K562 (cell line): Measurements from ENCODE around the gene PCBP3. TPM values are rescaled to one million over a fixed set of nuclear protein-coding genes. Genes with fewer than 3 reads are reported as not detected.

Experiments
- ATAC-seq: fragments of 200-7000 bp; cut with Tn5 transposase; 3 replicates; pipeline ENCODE4 v1.9.1; 2020; ENCODE audit warnings: moderate library complexity
- BruUV-seq: library from RNA; stranded (reverse); fragments of 400-500 nt; replicated peaks from 2 replicates; lab custom pipeline; 2021; lab: Mats Ljungman, UMichigan
- CTCF ChIA-PET: fragments of 300-600 bp; formaldehyde crosslinking; extraction: SDS; loops from one replicate; lab custom pipeline; 2021; ENCODE audit warnings: low intra/inter-chr PET ratio; lab: Yijun Ruan, JAX
- POLR2A ChIA-PET: fragments of 300-600, 350-650 bp; sonication (Branson Sonifier 250); formaldehyde crosslinking; extraction: SDS; loops from one replicate; lab custom pipeline; 2021; ENCODE audit warnings: antibody characterized with exemption, inconsistent platforms; lab: Yijun Ruan, JAX
- DNase-seq, 4 experiments: peaks; one replicate each; pipeline versions ENCODE4 v3.0.0 to v3.0.0-alpha.2; 2011 to 2018; ENCODE audit warnings: low spot score in 3 of 4, mixed read lengths in 3 of 4; ENCODE audit errors: extremely low read depth in 1 of 4
- FAIRE-seq: peaks from 2 replicates; lab custom pipeline; 2011; peaks lifted over from hg19 to GRCh38; lab: Jason Lieb, UNC
- H2AFZ ChIP-seq: 2 replicates; pipeline ENCODE4 v1.6.0; 2011; ENCODE audit warnings: low read depth, low read length, control low read depth, inconsistent platforms
- H3K27ac ChIP-seq: fragments of 200-600 bp; 3 replicates; pipeline ENCODE4 v1.8.0; 2011; ENCODE audit warnings: low read depth, mild to moderate bottlenecking, control low read depth, inconsistent platforms, low read length, moderate library complexity, mixed read lengths; ENCODE audit errors: extremely low read depth
- H3K27me3 ChIP-seq, 2 experiments: fragments of 300-600 bp in 1 of 2; 2 replicates in 1 of 2; 3 replicates in 1 of 2; pipeline versions ENCODE4 v1.6.0 to v1.8.0; 2011; ENCODE audit warnings: inconsistent platforms in 2 of 2, low read length in 2 of 2, mild to moderate bottlenecking in 1 of 2, mixed read lengths in 1 of 2, moderate library complexity in 1 of 2; ENCODE audit not compliant: control insufficient read depth in 2 of 2, insufficient read depth in 2 of 2
- H3K36me3 ChIP-seq: fragments of 300-600 bp; 3 replicates; pipeline ENCODE4 v1.8.0; 2011; ENCODE audit warnings: mild to moderate bottlenecking, low read length, inconsistent platforms; ENCODE audit not compliant: control insufficient read depth, insufficient read depth
- H3K4me1 ChIP-seq, 2 experiments: fragments of 200-600 bp in 1 of 2; replicated peaks in 1 of 2; 2 replicates in 1 of 2; 3 replicates in 1 of 2; pipeline versions ENCODE4 v1.5.1 to v1.8.0; 2011; ENCODE audit warnings: inconsistent platforms in 2 of 2, low read length in 2 of 2, mild to moderate bottlenecking in 1 of 2, mixed read lengths in 1 of 2, moderate library complexity in 1 of 2; ENCODE audit not compliant: control insufficient read depth in 2 of 2, insufficient read depth in 2 of 2
- H3K4me2 ChIP-seq: 2 replicates; pipeline ENCODE4 v1.6.1; 2011; ENCODE audit warnings: low read length, control low read depth, inconsistent platforms, mixed read lengths; ENCODE audit not compliant: insufficient read depth
- H3K4me3 ChIP-seq: fragments of 200-600 bp; sonication (generic), shearing (Covaris generic); 2 replicates; pipeline ENCODE4 v1.5.1; 2016; ENCODE audit warnings: control low read depth, inconsistent platforms
- H3K79me2 ChIP-seq: fragments of 200-600 bp; 3 replicates; pipeline ENCODE4 v1.8.0; 2011; ENCODE audit warnings: low read length, inconsistent platforms; ENCODE audit not compliant: control insufficient read depth, insufficient read depth
- H3K9ac ChIP-seq, 2 experiments: 2 replicates each; pipeline versions ENCODE4 v1.6.0 to v1.6.1; 2011; ENCODE audit warnings: low read depth in 2 of 2, low read length in 2 of 2, control low read depth in 1 of 2, inconsistent platforms in 1 of 2, mild to moderate bottlenecking in 1 of 2, mixed read lengths in 1 of 2; ENCODE audit not compliant: insufficient read depth in 1 of 2
- H3K9me1 ChIP-seq: one replicate; pipeline ENCODE4 v1.6.0; 2011; ENCODE audit warnings: inconsistent platforms, mild to moderate bottlenecking, low read length, moderate library complexity; ENCODE audit not compliant: control insufficient read depth, insufficient read depth
- H3K9me3 ChIP-seq: replicated peaks from 2 replicates; pipeline ENCODE4 v1.5.1; 2011; ENCODE audit warnings: low read depth, low read length, inconsistent platforms; ENCODE audit not compliant: control insufficient read depth, insufficient read depth
- H4K20me1 ChIP-seq: replicated peaks from 2 replicates; pipeline ENCODE4 v1.6.1; 2011; ENCODE audit warnings: low read length, inconsistent platforms, mixed read lengths; ENCODE audit not compliant: control insufficient read depth, insufficient read depth
- DMBX1 ChIP-seq: fragments of 250-450 bp; sonication (Bioruptor Pico); IDR thresholded peaks from 2 replicates; pipeline ENCODE4 v1.8.0; 2022; ENCODE audit warnings: inconsistent platforms, mild to moderate bottlenecking, moderate library complexity, borderline replicate concordance
- ELK3 ChIP-seq: fragments of 450-650 bp; formaldehyde crosslinking; IDR thresholded peaks from 2 replicates; pipeline ENCODE4 v1.4.0; 2020; ENCODE audit warnings: mild to moderate bottlenecking
- FUS ChIP-seq: fragments of 200-400 bp; formaldehyde crosslinking; optimal IDR thresholded peaks from 2 replicates; pipeline ENCODE3; 2017; ENCODE audit warnings: low read depth, low read length
- MAFF ChIP-seq: IDR thresholded peaks from 2 replicates; pipeline ENCODE4 v1.6.1; 2012; ENCODE audit warnings: low read length, improper control_type of control experiment
- MAX ChIP-seq: sonication (generic); formaldehyde crosslinking; IDR thresholded peaks from 2 replicates; pipeline ENCODE4 v1.9.0; 2022; ENCODE audit warnings: mild to moderate bottlenecking, missing genetic modification reagents
- MAZ ChIP-seq, 2 experiments: fragments of 450-650 bp in 1 of 2; sonication (generic) in 1 of 2; formaldehyde crosslinking; IDR thresholded peaks in 1 of 2; conservative IDR thresholded peaks in 1 of 2; 2 replicates each; pipeline versions ENCODE4 v1.4.0 to v1.5.0; 2020; ENCODE audit warnings: mild to moderate bottlenecking in 1 of 2, missing genetic modification reagents in 1 of 2
- PHF21A ChIP-seq: fragments of 450-650 bp; IDR thresholded peaks from 2 replicates; pipeline ENCODE4 v1.6.1; 2017; ENCODE audit warnings: low read depth, borderline replicate concordance
- RUNX1 ChIP-seq: sonication (generic); IDR thresholded peaks from 2 replicates; pipeline ENCODE4 v1.6.1; 2016; ENCODE audit warnings: antibody characterized with exemption, low read depth
- TAF15 ChIP-seq: fragments of 200-400 bp; formaldehyde crosslinking; IDR thresholded peaks from 2 replicates; pipeline ENCODE4 v1.6.1; 2017; ENCODE audit warnings: mild to moderate bottlenecking, low read depth, low read length, moderate library complexity
- ZFX ChIP-seq: sonication (generic); formaldehyde crosslinking; IDR thresholded peaks from 2 replicates; pipeline ENCODE4 v1.8.0; 2022; ENCODE audit warnings: mild to moderate bottlenecking, missing genetic modification reagents, moderate library complexity
- ZNF121 ChIP-seq: sonication (generic); formaldehyde crosslinking; conservative IDR thresholded peaks from 2 replicates; pipeline ENCODE4 v1.8.0; 2022; ENCODE audit warnings: missing genetic modification reagents
- ZNF740 ChIP-seq, 3 experiments: fragments of 200-800 bp in 1 of 3; sonication (Bioruptor generic) in 1 of 3; sonication (generic) in 1 of 3; formaldehyde crosslinking in 1 of 3; IDR thresholded peaks; 2 replicates each; pipeline versions ENCODE4 v1.6.1 to v1.8.0; 2016 to 2022; ENCODE audit warnings: mild to moderate bottlenecking in 2 of 3, missing compliant biosample characterization in 2 of 3, missing genetic modification characterization in 2 of 3, missing genetic modification reagents in 1 of 3
- WGBS: fragments of 100-300 bp; shearing (Covaris generic); methylation state at CpG from one replicate; pipeline ENCODE4 v1.1.6; 2016; ENCODE audit warnings: low coverage, mixed read lengths; ENCODE audit not compliant: insufficient coverage; ENCODE audit errors: missing lambda C conversion rate; 5-methylcytosine and 5-hydroxymethylcytosine counted together
- in situ Hi-C: fragments of 300-500 bp; cut with MboI; formaldehyde crosslinking; loops from 4 replicates; pipeline ENCODE4 v1.15.0; 2018; ENCODE audit warnings: inconsistent platforms, mixed read lengths
- intact Hi-C: fragments of 100-400 bp; cut with micrococcal nuclease; formaldehyde crosslinking; loops from 2 replicates; pipeline ENCODE4 v1.14.2; 2022
- polyA plus RNA-seq, 8 experiments: library from polyadenylated mRNA; depleted of rRNA in 4 of 8; stranded (reverse) in 5 of 8; unstranded in 3 of 8; fragments of >200 nt; fragmentation: Nextera tagmentation in 2 of 8; fragmentation: Illumina TruSeq in 1 of 8; extraction: Ambion mirVana in 2 of 8; extraction: Trizol in 1 of 8; gene quantifications; 2 replicates each; pipeline versions ENCODE4 v1.2.1 to v1.2.3, GENCODE V29; 2011 to 2014; ENCODE audit warnings: inconsistent platforms in 1 of 8, missing spikeins in 1 of 8
- total RNA-seq, 7 experiments: library from RNA; depleted of rRNA in 6 of 7; stranded (reverse); fragments of >200 nt in 6 of 7; fragmentation: Illumina TruSeq in 2 of 7; extraction: Trizol in 2 of 7; gene quantifications; 2 replicates each; pipeline versions ENCODE4 v1.2.1 to v1.2.3, GENCODE V29; 2011 to 2021; ENCODE audit warnings: low replicate concordance in 1 of 7
- TF ChIP-seq, protein P1 (sequence below): fragments of 450-650 bp; formaldehyde crosslinking; IDR thresholded peaks from 2 replicates; pipeline ENCODE4 v1.4.0; 2022; ENCODE audit warnings: missing genetic modification characterization
- TF ChIP-seq, protein P2 (sequence below): IDR thresholded peaks from 3 replicates; pipeline ENCODE4 v1.6.1; 2011; ENCODE audit warnings: borderline replicate concordance, mild to moderate bottlenecking, moderate library complexity; ENCODE audit not compliant: insufficient read length; ENCODE audit errors: extremely low read depth

Gene PCBP3
- total and polyA plus RNA-seq, 9 of the 15 experiments (the other 6 are each of a cell fraction or from before 2014, with no cell fraction given), result 0.18 TPM; not detected in 8

DNA sequence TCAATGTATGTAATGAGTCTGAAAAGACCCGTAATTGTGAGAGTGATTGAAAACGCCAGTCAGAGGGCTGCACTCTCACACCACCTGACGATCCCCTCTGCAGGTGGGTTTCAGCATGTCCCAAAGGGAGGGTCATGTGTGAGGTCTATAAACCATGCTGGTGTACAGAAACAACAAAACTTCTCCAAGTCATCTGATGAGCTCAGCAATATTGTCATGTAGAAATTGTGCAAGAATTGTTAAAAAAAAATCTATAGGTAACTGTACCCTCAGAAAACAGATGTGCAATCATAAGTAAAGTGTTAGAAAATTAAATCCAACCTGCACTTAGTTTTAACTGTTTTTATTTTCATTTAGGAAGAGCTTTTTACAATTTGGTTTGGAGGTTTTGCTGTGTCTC is 152.5 kb downstream of the PCBP3 start (continued):
- TF ChIP-seq MAZ (CRISPR knock-in tag; conservative IDR thresholded peaks at IDR 0.05 in 1 of 2, IDR thresholded peaks at IDR 0.05 in 1 of 2), result no peak
- TF ChIP-seq TAF15, result no peak
- peak; percentile 17; the same call in 1 of the 2 replicates for TF ChIP-seq MAFF

- H3K36me3 ChIP-seq, result no peaks in the 10 kb centered on the region
- H3K27ac ChIP-seq, result no peak overlapping the region
- H4K20me1 ChIP-seq, result peaks cover 13% of the 10 kb centered on the region; the same call in 1 of the 2 replicates
- H3K9me3 ChIP-seq, result no peaks in the 10 kb centered on the region
- intact Hi-C loops (no loop called here), in situ Hi-C loops (no loop called here)
- WGBS, result under 1% methylated on average over 8 of the region's 8 CpGs
- ATAC-seq (no peak), FAIRE-seq (no peak), DNase-seq (no peak)
- ChIA-PET CTCF (no interaction called here), POLR2A (no interaction called here)
- no peak overlapping the region for H3K9ac ChIP-seq
- no peaks in the 10 kb centered on the region for H3K79me2 ChIP-seq
- peaks cover 3% of the 10 kb centered on the region for H3K9me1 ChIP-seq
- peaks cover 10 to 26% of the 10 kb centered on the region in 2 experiments; a peak in 3 of 5 replicates for H3K27me3 ChIP-seq
- BruUV-seq, result no TSS peak
- no peaks in the 10 kb centered on the region for H3K4me1 ChIP-seq
- no peak overlapping the region for H3K4me2 ChIP-seq
- H3K4me3 ChIP-seq, result no peak overlapping the region
- no peak overlapping the region for H2AFZ ChIP-seq
- TF ChIP-seq MAX (CRISPR knock-in tag) (no peak), RUNX1 (no peak), DMBX1 (CRISPR knock-in tag) (no peak), ZNF740 (CRISPR knock-in tag; IDR thresholded peaks at IDR 0.05) (no peak), ZNF740 (tag; IDR thresholded peaks at IDR 0.05) (no peak), FUS (no peak), ZFX (CRISPR knock-in tag) (no peak), PHF21A (no peak), ELK3 (CRISPR knock-in tag) (no peak), ZNF121 (CRISPR knock-in tag) (no peak)
- TF ChIP-seq, protein P1, sequence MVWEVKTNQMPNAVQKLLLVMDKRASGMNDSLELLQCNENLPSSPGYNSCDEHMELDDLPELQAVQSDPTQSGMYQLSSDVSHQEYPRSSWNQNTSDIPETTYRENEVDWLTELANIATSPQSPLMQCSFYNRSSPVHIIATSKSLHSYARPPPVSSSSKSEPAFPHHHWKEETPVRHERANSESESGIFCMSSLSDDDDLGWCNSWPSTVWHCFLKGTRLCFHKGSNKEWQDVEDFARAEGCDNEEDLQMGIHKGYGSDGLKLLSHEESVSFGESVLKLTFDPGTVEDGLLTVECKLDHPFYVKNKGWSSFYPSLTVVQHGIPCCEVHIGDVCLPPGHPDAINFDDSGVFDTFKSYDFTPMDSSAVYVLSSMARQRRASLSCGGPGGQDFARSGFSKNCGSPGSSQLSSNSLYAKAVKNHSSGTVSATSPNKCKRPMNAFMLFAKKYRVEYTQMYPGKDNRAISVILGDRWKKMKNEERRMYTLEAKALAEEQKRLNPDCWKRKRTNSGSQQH (CRISPR knock-in tag), result no peak
- TF ChIP-seq, protein P2, sequence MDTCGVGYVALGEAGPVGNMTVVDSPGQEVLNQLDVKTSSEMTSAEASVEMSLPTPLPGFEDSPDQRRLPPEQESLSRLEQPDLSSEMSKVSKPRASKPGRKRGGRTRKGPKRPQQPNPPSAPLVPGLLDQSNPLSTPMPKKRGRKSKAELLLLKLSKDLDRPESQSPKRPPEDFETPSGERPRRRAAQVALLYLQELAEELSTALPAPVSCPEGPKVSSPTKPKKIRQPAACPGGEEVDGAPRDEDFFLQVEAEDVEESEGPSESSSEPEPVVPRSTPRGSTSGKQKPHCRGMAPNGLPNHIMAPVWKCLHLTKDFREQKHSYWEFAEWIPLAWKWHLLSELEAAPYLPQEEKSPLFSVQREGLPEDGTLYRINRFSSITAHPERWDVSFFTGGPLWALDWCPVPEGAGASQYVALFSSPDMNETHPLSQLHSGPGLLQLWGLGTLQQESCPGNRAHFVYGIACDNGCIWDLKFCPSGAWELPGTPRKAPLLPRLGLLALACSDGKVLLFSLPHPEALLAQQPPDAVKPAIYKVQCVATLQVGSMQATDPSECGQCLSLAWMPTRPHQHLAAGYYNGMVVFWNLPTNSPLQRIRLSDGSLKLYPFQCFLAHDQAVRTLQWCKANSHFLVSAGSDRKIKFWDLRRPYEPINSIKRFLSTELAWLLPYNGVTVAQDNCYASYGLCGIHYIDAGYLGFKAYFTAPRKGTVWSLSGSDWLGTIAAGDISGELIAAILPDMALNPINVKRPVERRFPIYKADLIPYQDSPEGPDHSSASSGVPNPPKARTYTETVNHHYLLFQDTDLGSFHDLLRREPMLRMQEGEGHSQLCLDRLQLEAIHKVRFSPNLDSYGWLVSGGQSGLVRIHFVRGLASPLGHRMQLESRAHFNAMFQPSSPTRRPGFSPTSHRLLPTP, result no peak
Observed at GRCh38 chr21:45797338-45797737, 153.8 kb downstream of the PCBP3 start.
